IMR-90 (cell line): ENCODE results near the gene MRPL20. TPM values are rescaled to one million over a fixed set of nuclear protein-coding genes. Genes with fewer than 3 reads are reported as not detected.

ENCODE experiments used
- ATAC-seq: fragments of 200-7000 bp; cut with Tn5 transposase; 2 replicates; pipeline ENCODE4 v1.9.1; 2020; ENCODE audit warnings: low read depth, mild to moderate bottlenecking, moderate library complexity
- BruUV-seq: library from RNA; stranded (reverse); fragments of 400-500 nt; replicated peaks from 2 replicates; lab custom pipeline; 2021; lab: Mats Ljungman, UMichigan
- CTCF ChIA-PET: fragments of 300-600 bp; formaldehyde crosslinking; extraction: SDS; loops from one replicate; lab custom pipeline; 2021; ENCODE audit warnings: antibody characterized with exemption; lab: Yijun Ruan, JAX
- POLR2A ChIA-PET: fragments of 300-600 bp; sonication (Branson Sonifier 250); formaldehyde crosslinking; loops from one replicate; lab custom pipeline; 2022; ENCODE audit warnings: antibody characterized with exemption; ENCODE audit not compliant: unreplicated experiment; lab: Charles Lee
- DNase-seq: peaks from one replicate; pipeline ENCODE4 v3.0.0; 2013
- H2AFZ ChIP-seq: replicated peaks from 2 replicates; pipeline ENCODE3; 2013; ENCODE audit warnings: low read length, mild to moderate bottlenecking; ENCODE audit not compliant: poor library complexity
- H2AK5ac ChIP-seq: 2 replicates; pipeline ENCODE4 v1.6.1; 2013; ENCODE audit warnings: low read depth, low read length, inconsistent platforms
- H2AK9ac ChIP-seq: replicated peaks from 2 replicates; pipeline ENCODE3; 2013; ENCODE audit warnings: mild to moderate bottlenecking, low read depth, low read length, moderate library complexity; ENCODE audit not compliant: poor library complexity
- H2BK120ac ChIP-seq: 2 replicates; pipeline ENCODE4 v1.6.1; 2013; ENCODE audit warnings: low read depth, low read length, inconsistent platforms
- H2BK15ac ChIP-seq: 3 replicates; pipeline ENCODE4 v1.6.1; 2013; ENCODE audit warnings: low read depth, low read length, inconsistent platforms
- H2BK20ac ChIP-seq: 2 replicates; pipeline ENCODE4 v1.6.1; 2013; ENCODE audit warnings: low read depth, mild to moderate bottlenecking, inconsistent platforms, low read length, moderate library complexity
- H2BK5ac ChIP-seq: 2 replicates; pipeline ENCODE4 v1.6.1; 2013; ENCODE audit warnings: mild to moderate bottlenecking, low read depth, low read length, inconsistent platforms; ENCODE audit not compliant: poor library complexity, severe bottlenecking
- H3K14ac ChIP-seq: replicated peaks from 2 replicates; pipeline ENCODE4 v1.6.1; 2013; ENCODE audit warnings: low read depth, low read length, inconsistent platforms
- H3K18ac ChIP-seq: 2 replicates; pipeline ENCODE4 v1.6.1; 2013; ENCODE audit warnings: low read depth, low read length, control low read depth
- H3K23ac ChIP-seq: 2 replicates; pipeline ENCODE4 v1.6.1; 2013; ENCODE audit warnings: low read depth, low read length, inconsistent platforms
- H3K27ac ChIP-seq: 2 replicates; pipeline ENCODE4 v1.5.1; 2013; ENCODE audit warnings: mild to moderate bottlenecking, control low read depth, low read length; ENCODE audit not compliant: insufficient read depth
- H3K27me3 ChIP-seq: 2 replicates; pipeline ENCODE4 v1.6.1; 2013; ENCODE audit warnings: low read length; ENCODE audit not compliant: control insufficient read depth, insufficient read depth
- H3K36me3 ChIP-seq: 2 replicates; pipeline ENCODE4 v1.6.1; 2013; ENCODE audit warnings: low read length, mixed read lengths; ENCODE audit not compliant: control insufficient read depth, insufficient read depth
- H3K4ac ChIP-seq: 2 replicates; pipeline ENCODE4 v1.6.1; 2013; ENCODE audit warnings: low read depth, low read length, inconsistent platforms
- H3K4me1 ChIP-seq: 2 replicates; pipeline ENCODE4 v1.6.1; 2013; ENCODE audit warnings: low read length, mixed read lengths; ENCODE audit not compliant: control insufficient read depth, insufficient read depth
- H3K4me2 ChIP-seq: 2 replicates; pipeline ENCODE4 v1.6.1; 2013; ENCODE audit warnings: low read depth, mild to moderate bottlenecking, control low read depth, low read length, moderate library complexity
- H3K4me3 ChIP-seq: 2 replicates; pipeline ENCODE4 v1.5.1; 2013; ENCODE audit warnings: low read depth, mild to moderate bottlenecking, control low read depth, low read length, moderate library complexity; ENCODE audit not compliant: insufficient read depth
- H3K56ac ChIP-seq: 2 replicates; pipeline ENCODE4 v1.6.1; 2013; ENCODE audit warnings: low read length, inconsistent platforms; ENCODE audit not compliant: insufficient read depth; ENCODE audit errors: extremely low read depth
- H3K79me1 ChIP-seq, 2 experiments: 2 replicates each; pipeline ENCODE4 v1.6.1; 2013; ENCODE audit warnings: low read length in 2 of 2, inconsistent platforms in 1 of 2, low read depth in 1 of 2
- H3K9ac ChIP-seq: 2 replicates; pipeline ENCODE4 v1.6.1; 2013; ENCODE audit warnings: low read depth, low read length, control low read depth
- H3K9me1 ChIP-seq: 2 replicates; pipeline ENCODE4 v1.6.1; 2013; ENCODE audit warnings: low read length, inconsistent platforms; ENCODE audit not compliant: insufficient read depth
- H3K9me3 ChIP-seq: 2 replicates; pipeline ENCODE4 v1.6.1; 2013; ENCODE audit warnings: low read length; ENCODE audit not compliant: control insufficient read depth, insufficient read depth
- H4K20me1 ChIP-seq: 2 replicates; pipeline ENCODE4 v1.6.1; 2013; ENCODE audit warnings: low read length, inconsistent platforms; ENCODE audit not compliant: insufficient read depth
- H4K5ac ChIP-seq: 2 replicates; pipeline ENCODE4 v1.6.1; 2013; ENCODE audit warnings: mild to moderate bottlenecking, low read depth, low read length, control low read depth
- H4K8ac ChIP-seq, 2 experiments: 2 replicates each; pipeline ENCODE4 v1.6.1; 2013; ENCODE audit warnings: low read depth in 2 of 2, low read length in 2 of 2, control low read depth in 1 of 2, inconsistent platforms in 1 of 2
- H4K91ac ChIP-seq: 2 replicates; pipeline ENCODE4 v1.6.1; 2013; ENCODE audit warnings: low read depth, low read length, inconsistent platforms; ENCODE audit not compliant: insufficient read depth
- CHD1 ChIP-seq: IDR thresholded peaks from 2 replicates; pipeline ENCODE4 v1.6.1; 2012; ENCODE audit warnings: low read depth, low read length, improper control_type of control experiment
- RAD21 ChIP-seq: IDR thresholded peaks from 2 replicates; pipeline ENCODE4 v1.6.1; 2012; ENCODE audit warnings: low read length, improper control_type of control experiment
- WGBS, 2 experiments: methylation state at CpG; one replicate each; pipeline versions ENCODE4 v1.1.5 to v1.1.7; 2013; ENCODE audit warnings: missing lambda C conversion rate in 2 of 2; ENCODE audit not compliant: insufficient read length in 1 of 2; ENCODE audit errors: extremely low coverage in 2 of 2; 5-methylcytosine and 5-hydroxymethylcytosine counted together
- dilution Hi-C: fragments of 300-500 bp; cut with HindIII; formaldehyde crosslinking; loops from one replicate; pipeline ENCODE4 v1.14.3; 2018; ENCODE audit warnings: low sequenced_read_pairs; ENCODE audit not compliant: unreplicated experiment
- in situ Hi-C: fragments of 300-500 bp; cut with MboI; formaldehyde crosslinking; loops from 3 replicates; pipeline ENCODE4 v1.14.3; 2019; ENCODE audit warnings: low sequenced_read_pairs, inconsistent platforms, mixed read lengths
- intact Hi-C: fragments of 100-400 bp; cut with micrococcal nuclease; formaldehyde crosslinking; loops from 2 replicates; pipeline ENCODE4 v1.10.0; 2022
- polyA plus RNA-seq, 3 experiments: library from polyadenylated mRNA; depleted of rRNA; stranded (reverse); fragments of >200 nt; gene quantifications; 2 replicates each; pipeline ENCODE4 v1.2.3, GENCODE V29; 2012; ENCODE audit warnings: low replicate concordance in 1 of 3
- total RNA-seq: library from RNA; depleted of rRNA; stranded (reverse); fragments of >200 nt; gene quantifications from 2 replicates; pipeline ENCODE4 v1.2.3, GENCODE V29; 2012

Gene MRPL20
- total and polyA plus RNA-seq, 2 of the 4 experiments (the other 2 are of a cell fraction) = 141 to 157 TPM

DNA sequence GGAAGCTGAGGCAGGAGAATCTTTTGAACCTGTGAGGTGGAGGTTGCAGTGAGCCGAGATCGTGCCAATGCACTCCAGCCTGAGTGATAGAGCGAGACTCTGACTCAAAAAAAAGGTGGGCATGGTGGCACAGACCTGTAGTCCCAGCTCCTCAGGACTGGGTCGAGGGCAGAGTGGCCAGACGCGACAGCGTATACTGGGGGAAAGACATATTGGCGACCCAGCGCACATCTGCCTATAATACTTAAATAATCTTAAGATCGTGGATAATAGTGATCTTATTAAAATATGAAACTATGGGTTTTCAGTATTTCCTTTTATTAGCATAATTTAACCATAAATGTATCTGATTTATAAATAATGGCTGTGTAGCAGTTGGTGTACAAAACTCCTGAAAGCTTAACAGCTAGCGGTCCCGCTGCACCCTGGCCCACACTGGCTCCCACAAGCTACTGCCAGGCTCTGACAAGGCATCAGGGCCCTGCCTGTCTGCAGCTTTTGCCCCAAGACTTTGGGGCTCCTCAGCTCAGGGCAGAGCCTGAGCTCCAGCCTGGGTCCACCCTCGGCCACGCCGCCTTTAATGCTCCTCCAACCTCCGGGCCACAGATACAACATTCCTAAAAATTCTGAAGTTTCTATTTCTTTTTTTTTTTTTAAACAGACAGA, 29.4 kb downstream of the MRPL20 start:
- ATAC-seq (no peak), DNase-seq (no peak)
- H2AK9ac ChIP-seq = no peak overlapping the region
- H2AK5ac ChIP-seq = no peak overlapping the region
- peaks cover 11% of the 10 kb centered on the region for H3K36me3 ChIP-seq
- H2BK20ac ChIP-seq = no peak overlapping the region
- H3K4me3 ChIP-seq = no peak overlapping the region
- in situ Hi-C loops = no loop called here
- peaks cover 5% of the 10 kb centered on the region for H3K4me1 ChIP-seq
- no peaks in the 10 kb centered on the region for H3K9me3 ChIP-seq
- H3K56ac ChIP-seq = no peak overlapping the region
- dilution Hi-C loops = no loop called here
- no TSS peak for BruUV-seq
- peaks cover 8% of the 10 kb centered on the region for H4K20me1 ChIP-seq
- no peak overlapping the region for H2AFZ ChIP-seq
- ChIA-PET POLR2A (no interaction called here), CTCF (no interaction called here)
- intact Hi-C loops = no loop called here
- H4K5ac ChIP-seq = no peak overlapping the region
- no peak for TF ChIP-seq CHD1
- no peak for TF ChIP-seq RAD21
- H3K4me2 ChIP-seq = no peak overlapping the region
- H3K27me3 ChIP-seq = no peaks in the 10 kb centered on the region
- no peak overlapping the region for H3K14ac ChIP-seq
- H3K4ac ChIP-seq = no peak overlapping the region
- H4K91ac ChIP-seq = no peak overlapping the region
- H3K79me1 ChIP-seq = peaks cover 4 to 40% of the 10 kb centered on the region in 2 experiments
- no peak overlapping the region for H2BK5ac ChIP-seq
- no peak overlapping the region for H4K8ac ChIP-seq
- 86% methylated on average over 7 of the region's 16 CpGs; no CpG with 5 or more reads in 1 of the 2 experiments for WGBS, 2 experiments
- no peak overlapping the region for H2BK15ac ChIP-seq
- no peak overlapping the region for H3K18ac ChIP-seq
- H3K27ac ChIP-seq = no peak overlapping the region
- H3K9me1 ChIP-seq = 0 out of 2 replicates have a peak, but pooled peaks cover 5% of the 10 kb centered on the region
- H3K23ac ChIP-seq = no peak overlapping the region
- H3K9ac ChIP-seq = no peak overlapping the region
- H2BK120ac ChIP-seq = no peak overlapping the region
